T-helper 17 cell (primary cell): Measurements from ENCODE around the gene TMEM129. TPM values are rescaled to one million over a fixed set of nuclear protein-coding genes. Genes with fewer than 3 reads are reported as not detected.

Experiments
- ATAC-seq: fragments of 150-1000 bp; cut with Tn5 transposase; 2 replicates; pipeline ENCODE4 v1.10.0; 2021; ENCODE audit warnings: mild to moderate bottlenecking, moderate library complexity
- DNase-seq, 3 donors: peaks; one replicate each; pipeline versions ENCODE4 v3.0.0 to v3.0.0-alpha.2; 2020 to 2021
- H3K9me3 ChIP-seq: one replicate; pipeline ENCODE4 v1.7.0; 2013; ENCODE audit warnings: low read length, mild to moderate bottlenecking; ENCODE audit not compliant: control insufficient read depth, poor library complexity, severe bottlenecking
- H3K27ac Mint-ChIP-seq: one replicate; pipeline ENCODE4 v1.8.0; 2022; ENCODE audit warnings: mild to moderate bottlenecking, moderate library complexity, mixed read lengths
- H3K27me3 Mint-ChIP-seq: one replicate; pipeline ENCODE4 v1.8.0; 2022; ENCODE audit warnings: mixed read lengths
- H3K36me3 Mint-ChIP-seq: one replicate; pipeline ENCODE4 v1.8.0; 2022; ENCODE audit warnings: low read depth, mixed read lengths
- H3K4me1 Mint-ChIP-seq: one replicate; pipeline ENCODE4 v1.8.0; 2022; ENCODE audit warnings: mild to moderate bottlenecking, mixed read lengths
- H3K4me3 Mint-ChIP-seq: one replicate; pipeline ENCODE4 v1.8.0; 2022; ENCODE audit warnings: mild to moderate bottlenecking, moderate library complexity, mixed read lengths
- total RNA-seq, 4 donors: library from RNA in 2 of 4; stranded (reverse) in 2 of 4; gene quantifications; one replicate each; pipeline ENCODE4 v1.2.3 and lab custom pipeline; 2022 to 2026

The TMEM129 gene
- total RNA-seq, 2 donors from 2014 or later, result 18.4 to 18.5 TPM

DNA sequence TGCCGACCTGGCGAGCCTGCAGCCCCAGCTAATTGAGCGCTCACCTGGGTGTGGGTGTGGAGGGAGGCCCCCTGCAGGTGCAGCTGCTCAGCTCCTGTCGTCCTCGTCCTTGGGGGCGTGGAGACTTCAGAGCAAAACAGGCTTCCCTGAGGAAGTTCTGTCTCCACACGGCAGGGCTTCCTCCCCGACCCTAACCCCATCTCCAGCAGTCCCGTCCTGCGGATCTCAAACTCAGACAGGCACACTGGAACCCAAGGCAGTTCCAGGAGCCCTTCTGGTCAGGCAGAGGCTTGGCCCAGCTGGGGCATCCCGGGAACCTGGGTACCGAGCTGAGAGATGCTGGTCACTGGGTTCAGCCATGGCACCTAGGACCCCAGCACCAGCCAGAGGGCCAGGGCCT is 24.6 kb upstream of the TMEM129 start:
- H3K27me3 Mint-ChIP-seq, result no peaks in the 10 kb centered on the region
- H3K36me3 Mint-ChIP-seq, result peaks cover 2% of the 10 kb centered on the region
- no peak overlapping the region for H3K4me3 Mint-ChIP-seq
- H3K27ac Mint-ChIP-seq, result no peak overlapping the region
- no peaks in the 10 kb centered on the region for H3K4me1 Mint-ChIP-seq
- no peak for DNase-seq
- no peak for ATAC-seq
- H3K9me3 ChIP-seq, result no peaks in the 10 kb centered on the region

DNA sequence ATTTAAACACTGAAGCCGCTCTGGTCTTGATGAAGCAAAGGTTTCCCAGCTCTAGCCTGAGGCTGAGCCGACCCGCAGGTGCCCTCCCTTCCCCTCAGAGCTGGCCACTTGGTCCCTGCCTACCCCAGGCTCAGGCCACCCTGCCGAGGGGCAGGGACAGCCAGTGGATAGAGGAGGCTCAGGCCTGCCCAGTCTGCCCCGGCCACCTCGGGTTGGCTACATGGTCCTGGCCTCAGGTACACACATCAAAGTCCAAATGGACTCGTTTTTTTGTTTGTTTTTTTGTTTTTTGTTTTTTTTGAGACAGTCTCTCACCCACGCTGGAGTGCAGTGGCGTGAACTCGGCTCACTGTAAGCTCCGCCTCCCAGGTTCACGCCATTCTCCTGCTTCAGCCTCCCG is 24.0 kb upstream of the TMEM129 start:
- H3K4me1 Mint-ChIP-seq, result no peaks in the 10 kb centered on the region
- DNase-seq, result no peak
- H3K9me3 ChIP-seq, result no peaks in the 10 kb centered on the region
- no peak for ATAC-seq
- no peaks in the 10 kb centered on the region for H3K27me3 Mint-ChIP-seq
- H3K4me3 Mint-ChIP-seq, result no peak overlapping the region
- H3K27ac Mint-ChIP-seq, result no peak overlapping the region
- peaks cover 2% of the 10 kb centered on the region for H3K36me3 Mint-ChIP-seq

DNA sequence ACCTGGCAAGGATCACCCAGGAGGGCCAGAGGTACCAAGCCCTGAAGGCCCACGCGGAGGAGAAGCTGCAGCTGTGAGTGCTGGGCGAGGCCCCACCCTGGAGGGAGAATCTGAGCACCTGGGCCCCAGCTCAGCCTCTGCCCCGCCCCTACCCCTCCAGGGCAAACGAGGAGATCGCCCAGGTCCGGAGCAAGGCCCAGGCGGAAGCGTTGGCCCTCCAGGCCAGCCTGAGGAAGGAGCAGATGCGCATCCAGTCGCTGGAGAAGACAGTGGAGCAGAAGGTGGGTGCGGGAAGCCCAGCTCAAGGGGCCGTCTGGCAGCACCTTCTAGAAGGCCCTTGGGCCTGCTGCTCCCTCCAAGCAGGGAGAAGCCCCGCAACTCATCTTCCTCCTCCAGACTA is 23.4 kb upstream of the TMEM129 start:
- no peak overlapping the region for H3K4me3 Mint-ChIP-seq
- H3K4me1 Mint-ChIP-seq, result no peaks in the 10 kb centered on the region
- H3K27ac Mint-ChIP-seq, result no peak overlapping the region
- no peaks in the 10 kb centered on the region for H3K9me3 ChIP-seq
- DNase-seq (no peak), ATAC-seq (no peak)
- H3K36me3 Mint-ChIP-seq, result peaks cover 2% of the 10 kb centered on the region
- no peaks in the 10 kb centered on the region for H3K27me3 Mint-ChIP-seq

DNA sequence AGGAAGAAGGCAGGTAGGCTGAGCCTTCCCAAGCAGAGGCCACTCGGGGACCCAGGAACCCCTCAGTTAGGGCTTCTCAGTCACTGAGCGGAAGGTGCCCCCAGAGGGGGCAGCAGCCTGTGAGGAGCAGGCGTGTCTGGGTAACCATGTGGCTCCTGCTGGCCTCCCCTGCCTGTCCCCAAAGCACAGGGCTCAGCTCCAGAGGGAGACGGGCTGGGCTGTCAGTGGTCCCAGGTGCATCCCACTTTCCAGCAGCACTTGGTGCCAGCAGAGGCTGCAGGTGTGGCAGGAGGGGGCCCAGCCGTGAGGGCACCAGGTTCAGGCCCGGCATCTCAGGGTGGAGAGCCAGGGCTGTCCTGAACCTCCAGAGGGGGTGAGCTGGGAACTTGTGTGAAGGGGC is 22.9 kb upstream of the TMEM129 start:
- Mint-ChIP-seq H3K27me3 (no peaks in the 10 kb centered on the region), H3K27ac (no peak overlapping the region), H3K4me1 (no peaks in the 10 kb centered on the region), H3K4me3 (no peak overlapping the region), H3K36me3 (peaks cover 2% of the 10 kb centered on the region)
- no peaks in the 10 kb centered on the region for H3K9me3 ChIP-seq
- ATAC-seq (no peak), DNase-seq (no peak)

DNA sequence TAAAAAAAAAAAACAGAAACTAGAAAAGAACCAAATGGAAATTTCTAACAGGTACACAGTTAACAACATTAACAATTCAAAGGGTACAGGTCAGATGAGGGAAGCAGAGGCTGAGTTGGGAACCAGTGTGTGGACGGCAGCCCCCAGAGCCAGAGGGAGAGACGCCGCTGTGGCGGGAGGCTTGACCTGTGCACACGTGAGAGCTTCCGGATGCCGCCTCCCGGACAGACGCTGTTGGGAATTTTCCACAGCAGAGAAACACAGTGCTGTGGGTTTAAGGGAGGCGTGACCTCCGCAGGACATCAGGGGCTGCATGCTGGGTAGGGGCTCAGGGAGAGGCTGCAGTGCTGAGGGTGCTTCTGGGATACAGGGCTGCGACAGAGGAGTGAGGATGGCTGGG is 22.4 kb upstream of the TMEM129 start:
- peak overlapping the region; percentile 64 for H3K4me3 Mint-ChIP-seq
- no peak for ATAC-seq
- no peaks in the 10 kb centered on the region for H3K4me1 Mint-ChIP-seq
- peak overlapping the region; percentile 56 for H3K27ac Mint-ChIP-seq
- H3K36me3 Mint-ChIP-seq, result peaks cover 2% of the 10 kb centered on the region
- H3K9me3 ChIP-seq, result peaks cover under 1% of the 10 kb centered on the region
- DNase-seq, result no peak
- no peaks in the 10 kb centered on the region for H3K27me3 Mint-ChIP-seq

DNA sequence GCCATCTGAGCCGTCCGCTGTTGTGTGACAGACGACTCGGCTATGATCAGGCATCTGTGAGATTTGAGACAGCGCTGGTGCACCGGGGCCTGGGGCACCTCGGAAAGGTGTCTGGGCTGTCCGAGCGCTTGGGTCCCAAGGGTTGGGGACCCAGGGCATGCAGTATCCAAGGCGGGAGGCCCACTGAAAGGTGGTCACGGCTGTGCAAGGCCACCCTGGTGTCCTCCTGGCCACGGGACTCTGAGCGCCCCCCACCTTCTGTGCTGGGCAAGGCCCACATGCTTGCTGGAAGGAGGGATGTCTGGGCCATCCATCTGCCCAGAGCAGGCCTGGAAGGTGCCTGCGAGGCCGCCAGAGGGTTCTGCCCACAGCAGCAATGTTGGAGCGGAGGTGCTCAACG is 20.1 kb upstream of the TMEM129 start:
- peak overlapping the region; percentile 11 for H3K27ac Mint-ChIP-seq
- peaks cover 4% of the 10 kb centered on the region for H3K9me3 ChIP-seq
- no peaks in the 10 kb centered on the region for H3K27me3 Mint-ChIP-seq
- ATAC-seq, result no peak
- H3K36me3 Mint-ChIP-seq, result peaks cover 3% of the 10 kb centered on the region
- H3K4me1 Mint-ChIP-seq, result no peaks in the 10 kb centered on the region
- DNase-seq, result no peak
- H3K4me3 Mint-ChIP-seq, result no peak overlapping the region

DNA sequence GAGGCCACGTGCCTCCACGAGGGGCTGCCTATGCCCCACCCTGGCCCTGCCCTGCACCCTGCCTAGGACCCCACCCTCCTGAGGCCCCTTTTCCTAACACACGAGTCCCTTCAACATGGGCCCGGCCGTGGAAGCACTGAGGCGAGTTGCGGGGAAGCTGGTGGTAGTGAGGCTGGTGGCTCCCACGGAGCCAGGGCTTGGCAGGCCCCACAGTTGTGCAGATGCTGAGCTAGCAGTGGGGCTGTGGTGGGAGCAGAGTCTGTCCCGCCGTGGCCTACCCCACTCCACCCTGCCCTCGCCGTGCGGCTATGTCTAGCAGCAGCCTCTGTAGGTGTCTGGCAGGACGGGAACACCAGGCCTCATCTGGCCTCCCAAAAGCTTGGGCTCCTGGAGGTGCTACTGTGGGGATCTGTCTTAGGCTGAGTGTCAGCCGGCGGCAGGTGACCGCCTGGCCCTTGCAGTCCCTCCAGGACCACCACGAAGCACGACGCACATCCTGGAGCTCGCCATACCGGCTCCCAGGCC is 19.0 kb upstream of the TMEM129 start:
- H3K36me3 Mint-ChIP-seq, result peaks cover 3% of the 10 kb centered on the region
- DNase-seq (no peak), ATAC-seq (no peak)
- no peak overlapping the region for H3K4me3 Mint-ChIP-seq
- H3K27ac Mint-ChIP-seq, result no peak overlapping the region
- H3K4me1 Mint-ChIP-seq, result no peaks in the 10 kb centered on the region
- no peaks in the 10 kb centered on the region for H3K27me3 Mint-ChIP-seq
- H3K9me3 ChIP-seq, result peaks cover 4% of the 10 kb centered on the region

DNA sequence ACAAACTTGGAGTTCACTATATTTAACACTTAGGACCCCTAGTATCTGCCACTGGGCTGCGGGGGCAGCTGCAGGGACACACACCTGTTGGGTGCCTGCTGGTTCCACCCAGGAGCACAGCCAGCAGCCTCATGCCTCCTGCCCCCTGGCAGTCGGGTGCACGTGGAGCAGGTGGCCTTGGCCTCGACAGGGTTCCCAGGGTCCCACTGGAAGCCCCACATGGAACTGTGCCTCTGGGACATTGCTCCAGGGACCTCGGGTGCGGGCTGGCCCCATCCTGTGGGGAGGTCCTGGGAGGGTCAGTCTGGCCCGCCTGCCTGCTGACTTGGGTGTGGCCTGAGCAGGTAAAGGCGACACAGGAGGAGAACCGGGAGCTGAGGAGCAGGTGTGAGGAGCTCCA is 18.2 kb upstream of the TMEM129 start:
- peaks cover 4% of the 10 kb centered on the region for H3K9me3 ChIP-seq
- Mint-ChIP-seq H3K36me3 (peaks cover 3% of the 10 kb centered on the region), H3K27ac (no peak overlapping the region), H3K4me1 (no peaks in the 10 kb centered on the region), H3K27me3 (no peaks in the 10 kb centered on the region), H3K4me3 (no peak overlapping the region)
- ATAC-seq (no peak), DNase-seq (no peak)

DNA sequence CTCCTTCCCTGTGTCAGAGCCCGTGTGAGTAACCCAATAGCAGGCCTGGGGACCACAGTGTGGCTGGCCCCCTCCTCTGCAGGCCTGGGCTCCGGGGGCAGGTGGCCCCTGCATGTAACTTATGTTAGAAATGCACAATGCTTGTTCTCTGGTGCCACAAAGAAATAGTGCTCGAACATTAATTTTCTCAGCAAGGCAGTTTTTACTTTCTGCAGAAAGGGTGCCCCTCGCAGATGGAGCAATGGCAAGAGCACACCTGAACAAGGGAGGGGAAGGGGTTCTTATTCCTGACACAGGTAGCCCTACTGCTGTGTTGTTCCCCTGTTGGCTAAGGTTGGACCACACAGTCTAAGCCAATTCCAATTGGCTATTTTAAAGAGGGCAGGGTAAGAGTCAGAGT is 17.3 kb upstream of the TMEM129 start:
- Mint-ChIP-seq H3K4me3 (no peak overlapping the region), H3K4me1 (no peaks in the 10 kb centered on the region), H3K27ac (no peak overlapping the region), H3K27me3 (no peaks in the 10 kb centered on the region), H3K36me3 (peaks cover 3% of the 10 kb centered on the region)
- DNase-seq (no peak), ATAC-seq (no peak)
- H3K9me3 ChIP-seq, result peaks cover 4% of the 10 kb centered on the region

DNA sequence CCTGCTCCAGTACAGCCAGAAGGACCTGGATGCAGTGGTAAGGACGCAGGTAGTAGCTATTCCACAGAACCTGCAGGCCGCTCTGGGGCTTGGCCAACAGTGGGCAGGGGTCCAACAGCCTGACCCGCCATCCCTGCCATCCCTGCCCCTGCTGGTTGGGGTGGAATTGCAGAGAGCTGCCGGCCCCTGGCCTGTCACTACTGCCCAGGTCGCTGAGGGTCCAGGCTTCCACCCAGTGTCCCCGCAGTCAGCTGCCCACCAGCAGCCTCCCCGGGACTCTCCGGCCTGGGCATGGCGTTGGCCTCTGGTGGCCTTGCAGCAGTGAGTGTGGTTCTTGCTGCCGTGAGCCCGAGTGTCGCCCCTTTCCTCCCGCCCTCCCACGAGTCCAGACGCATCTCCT is 16.5 kb upstream of the TMEM129 start:
- peaks cover 3% of the 10 kb centered on the region for H3K36me3 Mint-ChIP-seq

DNA sequence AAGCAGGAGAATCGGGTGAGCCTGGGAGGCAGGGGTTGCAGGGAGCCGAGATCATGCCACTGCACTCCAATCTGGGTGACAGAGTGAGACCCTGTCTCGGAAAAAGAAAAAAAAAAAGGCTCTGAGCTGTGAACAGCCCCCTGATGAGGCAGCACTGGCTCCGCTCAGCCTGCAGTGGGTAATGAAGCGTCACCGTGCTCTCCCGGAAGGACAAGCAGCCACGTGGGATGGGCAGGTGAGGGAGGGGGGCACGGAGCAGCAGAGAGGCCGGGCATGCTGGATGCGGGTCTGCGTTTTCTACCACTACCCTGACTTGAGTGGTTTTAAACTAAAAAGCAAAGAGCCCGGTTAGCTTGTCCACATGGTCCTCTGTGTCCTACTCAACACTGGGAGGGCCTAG is 15.7 kb upstream of the TMEM129 start:
- Mint-ChIP-seq H3K4me1 (no peaks in the 10 kb centered on the region), H3K4me3 (no peak overlapping the region), H3K27ac (no peak overlapping the region), H3K27me3 (no peaks in the 10 kb centered on the region), H3K36me3 (peaks cover 3% of the 10 kb centered on the region)
- DNase-seq, result no peak
- peaks cover 4% of the 10 kb centered on the region for H3K9me3 ChIP-seq
- no peak for ATAC-seq

More for the DNA sequence above, 16.5 kb upstream of the TMEM129 start:
- Mint-ChIP-seq H3K27me3 (no peaks in the 10 kb centered on the region), H3K27ac (no peak overlapping the region), H3K4me1 (no peaks in the 10 kb centered on the region), H3K4me3 (no peak overlapping the region)
- ATAC-seq (no peak), DNase-seq (no peak)
- peaks cover 4% of the 10 kb centered on the region for H3K9me3 ChIP-seq

DNA sequence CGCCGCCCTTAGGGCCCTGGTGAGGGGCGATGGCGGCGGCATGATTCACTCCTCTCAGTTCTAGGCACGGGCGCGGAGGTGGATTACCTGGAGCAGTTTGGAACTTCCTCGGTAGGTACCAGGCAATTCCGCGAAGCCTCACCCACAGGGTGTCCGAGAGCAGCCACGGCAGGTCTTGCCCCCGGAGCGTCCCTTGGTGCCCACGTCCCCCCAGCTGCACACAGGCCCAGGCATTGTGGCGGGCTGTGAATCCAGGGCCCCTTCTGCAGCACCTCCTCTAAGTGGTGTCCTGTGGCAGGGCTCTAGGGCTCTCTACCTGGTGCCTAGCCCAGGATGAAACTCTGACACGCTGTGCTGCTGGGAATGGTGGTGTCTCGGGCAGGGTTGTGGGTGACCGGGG is 14.1 kb upstream of the TMEM129 start:
- peaks cover 4% of the 10 kb centered on the region for H3K9me3 ChIP-seq
- H3K4me3 Mint-ChIP-seq, result no peak overlapping the region
- H3K4me1 Mint-ChIP-seq, result peaks cover 4% of the 10 kb centered on the region
- H3K27ac Mint-ChIP-seq, result no peak overlapping the region
- DNase-seq (no peak), ATAC-seq (no peak)
- no peaks in the 10 kb centered on the region for H3K27me3 Mint-ChIP-seq
- H3K36me3 Mint-ChIP-seq, result peaks cover 2% of the 10 kb centered on the region

DNA sequence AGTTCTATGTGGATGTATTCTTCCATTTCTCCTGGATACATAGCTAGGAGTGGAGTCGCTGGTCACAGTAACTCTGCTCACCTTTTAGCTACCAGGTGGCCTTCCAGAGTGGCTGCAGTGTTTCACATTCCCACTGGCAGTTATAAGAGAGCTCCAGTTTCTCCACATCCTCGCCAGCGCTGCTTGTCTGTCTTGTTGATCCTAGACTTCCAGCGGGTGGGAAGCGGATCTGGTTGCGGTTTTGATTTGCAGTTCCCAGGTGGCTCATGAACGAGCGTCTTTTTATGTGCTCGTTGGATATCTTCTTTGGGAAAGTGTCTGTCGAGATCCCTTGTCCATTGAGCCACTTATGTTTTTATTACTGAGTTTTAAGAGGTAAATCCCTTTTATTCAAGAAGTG is 11.8 kb upstream of the TMEM129 start:
- peaks cover 19% of the 10 kb centered on the region for H3K4me1 Mint-ChIP-seq
- no peak for DNase-seq
- no peak overlapping the region for H3K4me3 Mint-ChIP-seq
- H3K9me3 ChIP-seq, result no peaks in the 10 kb centered on the region
- H3K27ac Mint-ChIP-seq, result no peak overlapping the region
- no peak for ATAC-seq
- no peaks in the 10 kb centered on the region for H3K27me3 Mint-ChIP-seq
- peaks cover under 1% of the 10 kb centered on the region for H3K36me3 Mint-ChIP-seq

DNA sequence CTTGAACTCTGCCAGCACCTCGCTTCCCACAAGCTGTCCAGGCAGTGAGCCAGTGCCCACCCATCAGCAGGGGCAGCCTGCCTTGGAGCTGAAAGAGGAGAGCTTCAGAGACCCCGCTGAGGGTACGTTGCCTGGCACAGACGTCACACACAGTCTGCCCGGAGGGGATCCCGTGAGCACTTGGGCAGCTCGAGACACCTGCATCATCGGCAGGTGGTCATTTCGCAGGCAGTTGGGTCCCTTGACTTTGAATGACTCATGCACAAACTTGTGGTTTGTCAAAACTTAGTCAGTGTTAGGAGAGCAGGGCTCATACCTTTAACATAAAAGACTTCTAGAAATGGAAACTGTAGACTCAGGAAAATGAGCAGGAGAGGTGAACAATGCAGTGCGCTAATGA is 10.1 kb upstream of the TMEM129 start:
- peaks cover 4% of the 10 kb centered on the region for H3K36me3 Mint-ChIP-seq

More for the DNA sequence above, 10.1 kb upstream of the TMEM129 start:
- no peak overlapping the region for H3K4me3 Mint-ChIP-seq
- DNase-seq (no peak), ATAC-seq (peak; percentile 20)
- H3K27ac Mint-ChIP-seq, result no peak overlapping the region
- H3K27me3 Mint-ChIP-seq, result no peaks in the 10 kb centered on the region
- peaks cover 23% of the 10 kb centered on the region for H3K4me1 Mint-ChIP-seq
- no peaks in the 10 kb centered on the region for H3K9me3 ChIP-seq
